Left colon (tissue), 2 donors: ENCODE results near the gene DAB2. TPM values are rescaled to one million over a fixed set of nuclear protein-coding genes. Genes with fewer than 3 reads are reported as not detected.

Source experiments
- total RNA-seq, 2 donors: library from RNA; stranded (reverse); fragmentation: NEBNext Ultra II Directional; extraction: Animal tissue kit (Norgen Biotek cat#: 25700); gene quantifications; one replicate each; pipeline ENCODE4 v1.2.1, GENCODE V29; 2021
- donor health status: DM: no; HTN: no; CAD: no.
- donor health status: DM: yes; HTN: yes; CAD: no.

Gene DAB2
- total RNA-seq, 2 donors from 2014 or later: 38.5 to 61.6 TPM

Other genes starting within 250 kb of the DAB2 start
- 10 to 100 TPM in 1 of 2 donors, 1 to 10 TPM in 1; 7.3 to 10.8 TPM for gene FYB1, start 205.4 kb downstream of the DAB2 start, total RNA-seq
- not detected for gene C9, start 60.5 kb downstream of the DAB2 start, total RNA-seq